Measurements from ENCODE around the gene SPINT1.

The SPINT1 gene

GRCh38 chr15:40832903-40833302 is 10.9 kb upstream of the SPINT1 start:
- TF ChIP-seq CTCF (IDR thresholded peaks at IDR 0.05; ENCODE audit: low read depth, low read length) (no peak), MYC (IDR thresholded peaks at IDR 0.05; ENCODE audit: low read depth, low read length) (no peak), POLR2A (IDR thresholded peaks at IDR 0.05; ENCODE audit: extremely low read depth, insufficient read length) (no peak)
- TF ChIP-seq, protein P1, sequence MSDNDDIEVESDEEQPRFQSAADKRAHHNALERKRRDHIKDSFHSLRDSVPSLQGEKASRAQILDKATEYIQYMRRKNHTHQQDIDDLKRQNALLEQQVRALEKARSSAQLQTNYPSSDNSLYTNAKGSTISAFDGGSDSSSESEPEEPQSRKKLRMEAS (IDR thresholded peaks at IDR 0.05; ENCODE audit: low read depth, low read length): no peak
- H3K4me3 ChIP-seq (ENCODE audit: low read depth, low read length): no peak overlapping the region
- DNase-seq (ENCODE audit: low read depth): no peak

DNA sequence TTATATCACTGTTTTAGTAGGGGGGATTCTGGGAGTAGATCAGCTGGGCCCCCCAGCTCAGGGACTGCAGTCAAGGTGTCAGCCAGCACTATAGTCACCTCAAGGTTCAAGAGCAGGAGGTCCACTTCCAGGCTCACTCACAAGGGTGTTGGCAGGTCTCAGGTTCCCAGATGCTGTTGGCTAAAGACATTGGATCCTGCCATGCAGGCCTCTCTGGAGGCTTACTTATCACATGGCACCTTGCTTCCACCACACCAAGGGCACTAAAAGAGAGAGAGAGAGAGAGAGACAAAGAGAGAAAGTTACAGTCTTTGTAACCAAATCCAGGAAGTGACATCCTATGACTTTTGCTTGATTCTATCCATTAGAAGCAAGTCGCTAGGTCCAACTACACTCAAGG is 7.8 kb upstream of the SPINT1 start:
- no peak for DNase-seq (ENCODE audit: low read depth)
- no peak overlapping the region for H3K4me3 ChIP-seq (ENCODE audit: low read depth, low read length)
- TF ChIP-seq, protein P1 (IDR thresholded peaks at IDR 0.05; ENCODE audit: low read depth, low read length): no peak
- TF ChIP-seq POLR2A (IDR thresholded peaks at IDR 0.05; ENCODE audit: extremely low read depth, insufficient read length) (no peak), MYC (IDR thresholded peaks at IDR 0.05; ENCODE audit: low read depth, low read length) (no peak), CTCF (IDR thresholded peaks at IDR 0.05; ENCODE audit: low read depth, low read length) (no peak)

GRCh38 chr15:40838756-40839155 is 5.1 kb upstream of the SPINT1 start:
- TF ChIP-seq CTCF (IDR thresholded peaks at IDR 0.05; ENCODE audit: low read depth, low read length) (no peak), MYC (IDR thresholded peaks at IDR 0.05; ENCODE audit: low read depth, low read length) (no peak), POLR2A (IDR thresholded peaks at IDR 0.05; ENCODE audit: extremely low read depth, insufficient read length) (no peak)
- TF ChIP-seq, protein P1 (IDR thresholded peaks at IDR 0.05; ENCODE audit: low read depth, low read length): no peak
- no peak for DNase-seq (ENCODE audit: low read depth)
- no peak overlapping the region for H3K4me3 ChIP-seq (ENCODE audit: low read depth, low read length)

DNA sequence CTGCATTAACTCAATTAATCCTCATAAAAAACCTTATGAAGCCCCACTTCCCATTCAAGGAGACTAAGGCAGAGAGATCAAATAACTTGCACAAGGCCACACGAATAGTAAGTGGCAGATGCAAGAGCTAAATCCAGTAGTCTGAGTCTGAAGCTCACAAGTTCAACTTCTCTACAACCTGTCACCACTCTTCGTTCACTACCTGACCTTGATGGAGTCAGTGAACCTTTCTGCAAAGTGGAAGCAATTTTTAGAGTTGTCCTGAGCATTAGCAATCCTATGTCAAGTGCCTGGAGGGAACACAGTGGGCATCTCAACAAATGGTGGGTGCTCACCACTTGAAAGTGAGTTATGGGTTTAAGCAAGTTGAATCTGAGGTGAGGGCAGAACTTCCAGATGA is 2.1 kb upstream of the SPINT1 start:
- no peak for TF ChIP-seq CTCF (IDR thresholded peaks at IDR 0.05; ENCODE audit: low read depth, low read length)
- TF ChIP-seq, protein P1 (IDR thresholded peaks at IDR 0.05; ENCODE audit: low read depth, low read length): no peak
- no peak for TF ChIP-seq MYC (IDR thresholded peaks at IDR 0.05; ENCODE audit: low read depth, low read length)
- TF ChIP-seq POLR2A (IDR thresholded peaks at IDR 0.05; ENCODE audit: extremely low read depth, insufficient read length): no peak
- DNase-seq (ENCODE audit: low read depth): no peak
- no peak overlapping the region for H3K4me3 ChIP-seq (ENCODE audit: low read depth, low read length)

- no peak overlapping the region for H3K4me3 ChIP-seq (ENCODE audit: low read depth, low read length)
- no peak for TF ChIP-seq POLR2A (IDR thresholded peaks at IDR 0.05; ENCODE audit: extremely low read depth, insufficient read length)
- TF ChIP-seq, protein P1 (IDR thresholded peaks at IDR 0.05; ENCODE audit: low read depth, low read length): no peak
- TF ChIP-seq CTCF (IDR thresholded peaks at IDR 0.05; ENCODE audit: low read depth, low read length): no peak
- TF ChIP-seq MYC (IDR thresholded peaks at IDR 0.05; ENCODE audit: low read depth, low read length): no peak
These were observed 475 bp upstream of the SPINT1 start for GRCh38 chr15:40843261-40843884.

More at GRCh38 chr15:40843261-40843884, 475 bp upstream of the SPINT1 start:
- no peak for DNase-seq (ENCODE audit: low read depth)

Data from NB4 (cell line).